HEK293T (cell line): Measurements from ENCODE around the gene ANKRD60.

Source experiments
- CTCF ChIA-PET: fragments of 350-600 bp; formaldehyde crosslinking; extraction: SDS; loops from one replicate; lab custom pipeline; 2021; ENCODE audit warnings: antibody characterized with exemption, inconsistent platforms; lab: Yijun Ruan, JAX
- POLR2A ChIA-PET: fragments of 350-600 bp; formaldehyde crosslinking; extraction: SDS; loops from one replicate; lab custom pipeline; 2020; ENCODE audit warnings: antibody characterized with exemption, inconsistent platforms; lab: Yijun Ruan, JAX
- DNase-seq: peaks from one replicate; pipeline ENCODE4 v3.0.0; 2012; ENCODE audit warnings: mixed read lengths; ENCODE audit errors: extremely low spot score
- ARNT ChIP-seq: fragments of 450-650 bp; IDR thresholded peaks from 2 replicates; pipeline ENCODE4 v1.6.1; 2017; ENCODE audit warnings: mild to moderate bottlenecking
- BHLHE40 ChIP-seq: fragments of 450-650 bp; IDR thresholded peaks from 2 replicates; pipeline ENCODE4 v1.6.1; 2016; ENCODE audit warnings: mild to moderate bottlenecking, moderate library complexity, borderline replicate concordance
- CTBP1 ChIP-seq: fragments of 450-650 bp; IDR thresholded peaks from 2 replicates; pipeline ENCODE4 v1.6.1; 2016; ENCODE audit warnings: borderline replicate concordance
- ELF4 ChIP-seq: fragments of 450-650 bp; IDR thresholded peaks from 2 replicates; pipeline ENCODE4 v1.6.1; 2017; ENCODE audit warnings: antibody characterized with exemption
- FOXA1 ChIP-seq: fragments of 450-650 bp; IDR thresholded peaks from 2 replicates; pipeline ENCODE4 v1.6.1; 2016; ENCODE audit warnings: mild to moderate bottlenecking
- FOXK2 ChIP-seq: fragments of 450-650 bp; IDR thresholded peaks from 2 replicates; pipeline ENCODE4 v1.6.1; 2016; ENCODE audit warnings: mild to moderate bottlenecking
- FOXM1 ChIP-seq: fragments of 450-650 bp; IDR thresholded peaks from 2 replicates; pipeline ENCODE4 v1.6.1; 2017; ENCODE audit warnings: mild to moderate bottlenecking, borderline replicate concordance
- HDGF ChIP-seq: fragments of 450-650 bp; IDR thresholded peaks from 2 replicates; pipeline ENCODE4 v1.6.1; 2017; ENCODE audit warnings: antibody characterized with exemption, borderline replicate concordance
- L3MBTL2 ChIP-seq: fragments of 450-650 bp; conservative IDR thresholded peaks from 2 replicates; pipeline ENCODE4 v1.6.1; 2016; ENCODE audit warnings: mild to moderate bottlenecking
- LEF1 ChIP-seq: fragments of 450-650 bp; IDR thresholded peaks from 2 replicates; pipeline ENCODE4 v1.6.1; 2017; ENCODE audit warnings: mild to moderate bottlenecking, borderline replicate concordance
- NFRKB ChIP-seq: fragments of 450-650 bp; IDR thresholded peaks from 2 replicates; pipeline ENCODE4 v1.6.1; 2016; ENCODE audit warnings: mild to moderate bottlenecking, moderate library complexity
- SP1 ChIP-seq: fragments of 450-650 bp; IDR thresholded peaks from 2 replicates; pipeline ENCODE4 v1.6.1; 2017
- SUZ12 ChIP-seq: fragments of 450-650 bp; IDR thresholded peaks from 2 replicates; pipeline ENCODE4 v1.6.1; 2016; ENCODE audit warnings: mild to moderate bottlenecking
- TARDBP ChIP-seq: fragments of 450-650 bp; IDR thresholded peaks from 2 replicates; pipeline ENCODE4 v1.6.1; 2016
- ZNF384 ChIP-seq: fragments of 450-650 bp; IDR thresholded peaks from 2 replicates; pipeline ENCODE4 v1.6.1; 2016
- TF ChIP-seq, protein P1 (sequence below): fragments of 450-650 bp; IDR thresholded peaks from 2 replicates; pipeline ENCODE4 v1.6.1; 2016

The ANKRD60 gene

DNA sequence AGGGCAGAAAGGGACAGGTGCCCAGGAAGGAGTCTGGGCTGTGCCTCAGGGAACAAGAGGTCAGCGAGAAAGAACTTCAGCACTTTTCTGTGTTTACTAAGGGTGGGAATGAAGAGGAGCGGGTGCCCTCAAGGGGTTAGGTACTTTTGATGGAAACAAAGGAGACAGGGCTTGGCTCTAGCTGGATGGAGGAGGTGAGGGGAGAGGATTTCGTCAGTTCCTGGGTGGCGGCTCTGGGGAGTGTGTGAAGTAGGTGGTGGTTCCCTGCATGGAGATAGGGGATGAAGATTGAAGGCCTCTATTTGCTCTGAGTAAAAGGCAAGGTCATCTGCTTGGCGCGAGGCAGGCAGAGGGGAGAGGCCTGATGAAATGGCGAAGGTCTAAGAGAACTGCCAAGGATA is 40.0 kb upstream of the ANKRD60 start:
- DNase-seq = no peak
- POLR2A ChIA-PET = interaction anchor here (0.9 kb wide), 1 partner anchor 9 kb away, joined by 3 read pairs; no protein-coding TSS in a partner anchor
- CTCF ChIA-PET = no interaction called here
- TF ChIP-seq ARNT (no peak), SP1 (no peak), NFRKB (no peak), FOXA1 (no peak), ELF4 (no peak), ZNF384 (no peak), TARDBP (no peak), LEF1 (no peak), FOXM1 (no peak), BHLHE40 (no peak), HDGF (no peak)
- TF ChIP-seq, protein P1, sequence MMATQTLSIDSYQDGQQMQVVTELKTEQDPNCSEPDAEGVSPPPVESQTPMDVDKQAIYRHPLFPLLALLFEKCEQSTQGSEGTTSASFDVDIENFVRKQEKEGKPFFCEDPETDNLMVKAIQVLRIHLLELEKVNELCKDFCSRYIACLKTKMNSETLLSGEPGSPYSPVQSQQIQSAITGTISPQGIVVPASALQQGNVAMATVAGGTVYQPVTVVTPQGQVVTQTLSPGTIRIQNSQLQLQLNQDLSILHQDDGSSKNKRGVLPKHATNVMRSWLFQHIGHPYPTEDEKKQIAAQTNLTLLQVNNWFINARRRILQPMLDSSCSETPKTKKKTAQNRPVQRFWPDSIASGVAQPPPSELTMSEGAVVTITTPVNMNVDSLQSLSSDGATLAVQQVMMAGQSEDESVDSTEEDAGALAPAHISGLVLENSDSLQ = no peak

DNA sequence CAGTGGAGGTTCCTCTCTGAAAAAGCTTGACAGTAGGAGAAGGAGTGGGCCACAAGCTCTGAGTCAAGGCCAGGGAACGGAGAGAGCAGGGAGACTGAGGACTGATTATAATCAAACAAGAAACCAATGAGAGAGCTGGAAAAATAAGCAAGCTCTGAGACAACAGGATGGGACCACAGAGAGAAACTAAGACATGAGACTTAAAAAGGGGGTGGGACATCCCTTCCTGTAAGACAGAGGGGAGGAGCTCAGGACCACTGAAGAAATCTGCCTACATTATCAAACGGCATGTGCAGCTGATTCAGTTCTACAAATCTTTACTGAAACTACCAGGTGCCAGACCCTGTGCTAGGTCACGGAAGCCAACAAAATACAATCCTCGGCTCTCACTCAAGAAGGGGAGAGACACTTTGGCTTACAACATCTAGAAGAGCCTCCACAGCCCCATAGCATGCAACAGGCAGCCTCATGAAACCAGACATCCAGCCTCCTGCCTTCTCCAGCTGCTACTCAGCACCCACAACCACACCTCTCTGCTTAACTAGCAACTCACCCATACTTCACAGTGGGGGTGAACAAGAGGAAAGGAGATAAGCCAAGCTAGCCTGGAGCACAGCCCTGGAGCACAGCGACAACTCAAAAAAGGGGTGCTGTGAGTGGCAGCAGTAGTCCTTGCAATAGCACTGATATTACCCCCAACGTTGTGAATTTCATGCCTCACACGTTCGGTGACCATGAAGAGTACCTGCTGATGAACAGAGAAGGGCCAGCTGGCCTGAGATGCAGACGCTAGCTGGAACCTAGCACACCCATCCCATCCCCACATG is 39.1 kb upstream of the ANKRD60 start:
- ChIA-PET CTCF (interaction anchor here (0.6 kb wide), 1 partner anchor 32 kb away, joined by 6 read pairs; no protein-coding TSS in a partner anchor), POLR2A (interaction anchor here (0.6 kb wide), 1 partner anchor 13 kb away, joined by 3 read pairs; no protein-coding TSS in a partner anchor)
- no peak for DNase-seq
- no peak for TF ChIP-seq FOXK2
- TF ChIP-seq SP1 = no peak
- TF ChIP-seq TARDBP = no peak
- TF ChIP-seq, protein P1 = no peak
- TF ChIP-seq ARNT = no peak
- TF ChIP-seq LEF1 = no peak
- no peak for TF ChIP-seq NFRKB
- no peak for TF ChIP-seq HDGF
- TF ChIP-seq BHLHE40 = no peak
- TF ChIP-seq ZNF384 = no peak
- no peak for TF ChIP-seq FOXM1
- no peak for TF ChIP-seq ELF4
- no peak for TF ChIP-seq SUZ12
- TF ChIP-seq L3MBTL2 = no peak
- TF ChIP-seq CTBP1 = no peak

DNA sequence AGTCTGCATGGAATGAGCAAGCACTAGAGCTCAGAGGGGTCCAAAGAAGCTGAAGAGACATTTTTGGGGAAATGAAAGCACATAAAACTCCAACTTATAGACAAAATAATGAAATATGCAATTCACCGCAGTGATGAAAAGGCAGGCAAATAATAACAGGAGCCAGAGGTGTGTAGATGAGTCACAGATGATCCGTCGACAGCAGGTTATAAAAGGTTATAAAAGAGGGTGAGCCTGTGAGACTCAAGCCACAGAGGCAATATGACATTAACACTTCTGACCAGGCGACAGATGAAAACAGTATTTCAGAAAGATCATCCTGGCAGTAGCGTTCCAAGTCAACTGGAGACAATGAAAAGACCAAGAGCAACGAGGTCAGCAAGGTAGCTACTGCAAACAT is 35.8 kb upstream of the ANKRD60 start:
- DNase-seq = no peak
- TF ChIP-seq SP1 (no peak), FOXM1 (no peak), BHLHE40 (no peak), NFRKB (no peak), SUZ12 (no peak), HDGF (no peak), ZNF384 (no peak), FOXK2 (no peak), FOXA1 (no peak), LEF1 (no peak), TARDBP (no peak), CTBP1 (no peak)
- CTCF ChIA-PET = no interaction called here
- POLR2A ChIA-PET = no interaction called here

DNA sequence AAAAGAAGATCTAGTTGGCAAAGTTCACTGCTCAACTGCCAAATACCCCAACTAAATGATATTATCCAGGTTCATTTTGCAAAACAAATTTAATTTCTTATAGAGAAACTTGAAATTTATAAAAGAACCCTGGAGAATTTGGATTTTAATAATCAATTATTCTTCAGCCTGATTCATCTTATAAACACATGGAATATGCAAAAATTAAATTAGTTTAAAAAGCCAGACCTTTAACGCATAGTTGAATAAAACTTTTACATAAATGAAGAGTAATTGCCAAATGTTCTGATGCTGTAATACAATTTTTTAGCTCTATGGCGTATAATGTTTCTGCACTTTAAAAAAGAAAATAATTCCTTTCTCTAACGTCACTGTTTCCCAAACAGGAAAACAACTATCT is 33.2 kb upstream of the ANKRD60 start:
- ChIA-PET POLR2A (no interaction called here), CTCF (no interaction called here)
- no peak for TF ChIP-seq NFRKB
- TF ChIP-seq ZNF384 = no peak
- TF ChIP-seq, protein P1 = no peak
- TF ChIP-seq SUZ12 = no peak
- TF ChIP-seq BHLHE40 = no peak
- TF ChIP-seq FOXK2 = no peak
- DNase-seq = no peak

DNA sequence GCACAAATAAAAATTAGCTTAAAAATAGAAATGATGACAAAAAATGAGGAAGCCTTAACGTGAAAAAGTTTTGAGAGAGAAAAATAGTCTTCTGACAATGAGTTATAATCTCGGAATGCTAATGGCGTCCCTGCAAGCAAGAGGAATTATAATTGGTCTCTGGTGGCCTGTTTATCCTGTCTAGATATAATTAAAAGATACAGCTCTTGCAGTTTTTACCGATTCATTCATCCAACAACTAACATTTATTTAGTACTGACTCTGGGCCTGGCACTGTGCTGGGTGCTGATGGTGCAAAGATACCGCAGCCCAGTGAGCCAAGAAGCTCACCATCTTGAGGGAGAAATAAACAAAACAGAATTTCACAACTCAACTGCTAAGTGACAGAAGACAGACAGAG is 31.6 kb upstream of the ANKRD60 start:
- no peak for DNase-seq
- CTCF ChIA-PET = interaction anchor here (1.2 kb wide), 1 partner anchor 11 kb away, joined by 3 read pairs; no protein-coding TSS in a partner anchor
- TF ChIP-seq LEF1 (no peak), FOXM1 (no peak), CTBP1 (no peak), ARNT (no peak), SUZ12 (no peak), L3MBTL2 (no peak), HDGF (no peak), SP1 (no peak), ELF4 (no peak), NFRKB (no peak), BHLHE40 (no peak), FOXK2 (no peak), TARDBP (no peak)
- TF ChIP-seq, protein P1 = no peak
- POLR2A ChIA-PET = interaction anchor here (0.9 kb wide), 1 partner anchor 9 kb away, joined by 3 read pairs; no protein-coding TSS in a partner anchor
